ENCODE data around the gene PARP1. TPM values are rescaled to one million over a fixed set of nuclear protein-coding genes. Genes with fewer than 3 reads are reported as not detected.

Gene PARP1
- total and polyA plus RNA-seq, 4 donors = 39.2 to 108 (median 60.3) TPM

DNA sequence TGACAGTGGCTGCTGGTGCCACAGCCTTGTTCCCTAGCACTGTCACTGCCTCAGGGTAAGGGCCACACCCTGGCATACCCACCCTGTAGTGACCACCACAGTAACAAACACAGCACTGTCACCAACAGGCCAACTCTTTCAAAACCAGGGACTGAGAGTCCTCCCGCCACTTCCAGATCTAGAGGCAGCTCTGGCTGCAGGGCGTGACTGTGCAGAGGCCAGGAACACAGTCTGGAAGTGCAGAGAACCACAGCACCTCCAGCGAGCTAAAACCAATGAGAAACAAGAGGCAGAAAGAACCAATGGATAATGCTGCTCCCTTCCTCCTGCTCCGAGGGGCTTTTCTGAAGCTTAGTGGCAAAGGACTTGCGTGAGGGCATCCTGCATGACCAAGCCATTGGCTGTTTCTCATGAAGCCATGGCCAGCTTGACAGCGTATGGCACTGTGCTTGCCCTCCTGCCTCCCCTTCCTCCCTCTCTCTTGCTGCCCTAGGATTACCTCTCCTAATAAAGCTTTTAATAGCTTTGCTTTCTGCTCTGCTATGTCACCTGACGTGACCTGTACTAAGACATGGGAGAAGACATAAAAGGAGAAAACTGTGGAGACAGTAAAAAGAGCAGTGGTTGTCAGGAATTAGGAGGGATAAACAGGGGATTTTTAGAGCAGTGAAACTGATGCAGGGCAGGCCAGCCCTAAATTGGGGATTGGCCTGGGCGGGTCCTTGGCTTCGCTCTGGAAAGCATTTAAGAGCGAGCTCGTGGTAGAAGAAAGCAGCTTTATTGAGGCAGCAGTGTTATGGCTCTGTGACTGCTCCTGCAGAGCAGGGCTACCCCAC, 7.2 kb downstream of the PARP1 start:
- Histone ChIP-seq H3K9me3 (ENCODE audit: control insufficient read depth in 4 of 4, low read length in 3 of 4) (no peaks in the 10 kb centered on the region), H3K27ac (ENCODE audit: low read depth in 1 of 2, low read length in 2 of 2) (no peak overlapping the region), H3K27me3 (ENCODE audit: control insufficient read depth in 4 of 4, insufficient read depth in 4 of 4, low read length in 3 of 4) (no peaks in the 10 kb centered on the region), H3K9ac (ENCODE audit: low read depth in 1 of 2, low read length in 2 of 2) (no peak overlapping the region), H3K4me3 (ENCODE audit: low read depth in 1 of 3, low read length in 3 of 3) (no peak overlapping the region), H3K4me1 (ENCODE audit: control insufficient read depth in 4 of 4, insufficient read depth in 4 of 4, low read length in 3 of 4) (peaks cover 4 to 29% (median 16%) of the 10 kb centered on the region in 4 donors), H3K36me3 (ENCODE audit: control insufficient read depth in 4 of 4, insufficient read depth in 3 of 4, low read depth in 1 of 4, low read length in 3 of 4) (peaks cover 11 to 35% (median 21%) of the 10 kb centered on the region in 4 donors)
- no peak for DNase-seq (ENCODE audit: low spot score)
- 93% methylated on average over 11 of the region's 11 CpGs for WGBS
- TF ChIP-seq EGR1 (IDR thresholded peaks at IDR 0.05; ENCODE audit: low read depth in 2 of 2) = no peak
- no peak for TF ChIP-seq YY1 (IDR thresholded peaks at IDR 0.05)
- TF ChIP-seq, protein P1, sequence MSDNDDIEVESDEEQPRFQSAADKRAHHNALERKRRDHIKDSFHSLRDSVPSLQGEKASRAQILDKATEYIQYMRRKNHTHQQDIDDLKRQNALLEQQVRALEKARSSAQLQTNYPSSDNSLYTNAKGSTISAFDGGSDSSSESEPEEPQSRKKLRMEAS (IDR thresholded peaks at IDR 0.05) = no peak
- TF ChIP-seq FOXA1 (IDR thresholded peaks at IDR 0.05) = no peak
- no peak for TF ChIP-seq HNF4G (IDR thresholded peaks at IDR 0.05)
- TF ChIP-seq SP1 (IDR thresholded peaks at IDR 0.05) = no peak
- TF ChIP-seq RAD21 (IDR thresholded peaks at IDR 0.05) = no peak
- no peak for TF ChIP-seq JUND (IDR thresholded peaks at IDR 0.05)
- TF ChIP-seq FOXA2 (IDR thresholded peaks at IDR 0.05) = no peak
- TF ChIP-seq, protein P2, sequence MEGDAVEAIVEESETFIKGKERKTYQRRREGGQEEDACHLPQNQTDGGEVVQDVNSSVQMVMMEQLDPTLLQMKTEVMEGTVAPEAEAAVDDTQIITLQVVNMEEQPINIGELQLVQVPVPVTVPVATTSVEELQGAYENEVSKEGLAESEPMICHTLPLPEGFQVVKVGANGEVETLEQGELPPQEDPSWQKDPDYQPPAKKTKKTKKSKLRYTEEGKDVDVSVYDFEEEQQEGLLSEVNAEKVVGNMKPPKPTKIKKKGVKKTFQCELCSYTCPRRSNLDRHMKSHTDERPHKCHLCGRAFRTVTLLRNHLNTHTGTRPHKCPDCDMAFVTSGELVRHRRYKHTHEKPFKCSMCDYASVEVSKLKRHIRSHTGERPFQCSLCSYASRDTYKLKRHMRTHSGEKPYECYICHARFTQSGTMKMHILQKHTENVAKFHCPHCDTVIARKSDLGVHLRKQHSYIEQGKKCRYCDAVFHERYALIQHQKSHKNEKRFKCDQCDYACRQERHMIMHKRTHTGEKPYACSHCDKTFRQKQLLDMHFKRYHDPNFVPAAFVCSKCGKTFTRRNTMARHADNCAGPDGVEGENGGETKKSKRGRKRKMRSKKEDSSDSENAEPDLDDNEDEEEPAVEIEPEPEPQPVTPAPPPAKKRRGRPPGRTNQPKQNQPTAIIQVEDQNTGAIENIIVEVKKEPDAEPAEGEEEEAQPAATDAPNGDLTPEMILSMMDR (IDR thresholded peaks at IDR 0.05; ENCODE audit: low read depth, low read length, missing input control) = no peak
- TF ChIP-seq ZBTB33 (IDR thresholded peaks at IDR 0.05) = no peak
- TF ChIP-seq NR2F2 (IDR thresholded peaks at IDR 0.05) = no peak
- no peak for TF ChIP-seq GABPA (IDR thresholded peaks at IDR 0.05 in 1 of 2, conservative IDR thresholded peaks at IDR 0.05 in 1 of 2)
- TF ChIP-seq ATF3 (IDR thresholded peaks at IDR 0.05) = no peak
- no peak for TF ChIP-seq HNF4A (conservative IDR thresholded peaks at IDR 0.05)

DNA sequence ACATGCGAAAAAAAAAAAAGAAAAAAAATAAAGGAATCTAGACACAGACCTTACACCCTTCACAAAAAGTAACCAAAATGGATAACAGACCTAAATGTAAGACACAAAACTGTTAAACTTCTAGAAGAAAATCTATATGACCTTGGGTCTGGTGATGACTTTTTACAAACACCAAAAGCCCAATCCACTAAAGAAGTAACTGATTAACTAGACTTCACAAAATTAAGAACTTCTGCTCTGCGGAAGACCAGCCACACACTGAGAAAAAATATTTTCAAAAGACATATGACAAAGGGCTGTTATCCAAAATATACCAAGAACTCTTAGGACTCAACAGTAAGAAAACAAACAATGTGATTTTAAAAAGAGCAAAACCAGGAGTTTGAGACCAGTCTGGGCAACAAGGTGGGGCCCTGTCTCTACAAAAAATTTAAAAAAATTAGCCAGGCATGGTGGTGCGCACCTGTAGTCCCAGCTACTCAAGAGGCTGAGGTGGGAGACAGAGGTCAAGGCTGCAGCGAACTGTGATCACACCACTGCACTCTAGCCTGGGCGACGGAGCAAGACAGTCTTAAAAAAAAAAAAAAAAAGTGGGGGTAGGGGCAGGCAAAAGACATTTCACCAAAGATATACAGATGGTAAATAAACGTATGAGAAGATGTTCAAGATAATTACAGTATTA, 9.8 kb downstream of the PARP1 start:
- DNase-seq (ENCODE audit: low spot score) = no peak
- H3K9me3 ChIP-seq (ENCODE audit: control insufficient read depth in 4 of 4, low read length in 3 of 4) = no peaks in the 10 kb centered on the region
- peaks cover 3 to 23% (median 18%) of the 10 kb centered on the region in 4 donors for H3K4me1 ChIP-seq (ENCODE audit: control insufficient read depth in 4 of 4, insufficient read depth in 4 of 4, low read length in 3 of 4)
- no peak overlapping the region for H3K4me3 ChIP-seq (ENCODE audit: low read depth in 1 of 3, low read length in 3 of 3)
- 78% methylated on average over 7 of the region's 7 CpGs for WGBS
- peaks cover 9 to 37% (median 21%) of the 10 kb centered on the region in 4 donors for H3K36me3 ChIP-seq (ENCODE audit: control insufficient read depth in 4 of 4, insufficient read depth in 3 of 4, low read depth in 1 of 4, low read length in 3 of 4)
- H3K27ac ChIP-seq (ENCODE audit: low read depth in 1 of 2, low read length in 2 of 2) = peak overlapping the region in 1 of 2 donors; percentile 64
- no peaks in the 10 kb centered on the region for H3K27me3 ChIP-seq (ENCODE audit: control insufficient read depth in 4 of 4, insufficient read depth in 4 of 4, low read length in 3 of 4)
- no peak overlapping the region for H3K9ac ChIP-seq (ENCODE audit: low read depth in 1 of 2, low read length in 2 of 2)
- TF ChIP-seq GABPA (IDR thresholded peaks at IDR 0.05 in 1 of 2, conservative IDR thresholded peaks at IDR 0.05 in 1 of 2) (no peak), ATF3 (IDR thresholded peaks at IDR 0.05) (no peak), HNF4G (IDR thresholded peaks at IDR 0.05) (no peak)
- TF ChIP-seq, protein P2 (IDR thresholded peaks at IDR 0.05; ENCODE audit: low read depth, low read length, missing input control) = no peak
- TF ChIP-seq, protein P1 (IDR thresholded peaks at IDR 0.05) = no peak

Data from liver (tissue), 9 donors.